ENCODE measurements around the gene WNT3A.
"Not testable (repeated sequence)": the region's sequence is repeated elsewhere in the genome, so short reads cannot be mapped to it uniquely, and the experiment has no call there.

The WNT3A gene

GRCh38 chr1:228006786-228007048 is at the start of gene WNT3A:
WNT3A (plus strand) TSS chr1:228006998; CDS start chr1:228007129, 131 bp downstream.
- DNase-seq = no peak

- no peak for DNase-seq
Observed at GRCh38 chr1:227958617-227959324, 48.0 kb upstream of the WNT3A start.

GRCh38 chr1:227959325-227959860 is 47.4 kb upstream of the WNT3A start:
- DNase-seq = no peak

GRCh38 chr1:227961651-227962466 is 44.9 kb upstream of the WNT3A start:
- no peak for DNase-seq

GRCh38 chr1:227966733-227967132 is 40.1 kb upstream of the WNT3A start:
- not testable (repeated sequence) for DNase-seq

GRCh38 chr1:227967815-227968214 is 39.0 kb upstream of the WNT3A start:
- not testable (repeated sequence) for DNase-seq

- not testable (repeated sequence) for DNase-seq
Observed at GRCh38 chr1:227970076-227970995, 36.5 kb upstream of the WNT3A start.

- not testable (repeated sequence) for DNase-seq
Observed at GRCh38 chr1:227971216-227971615, 35.6 kb upstream of the WNT3A start.

GRCh38 chr1:227971643-227972282 is 35.0 kb upstream of the WNT3A start:
- DNase-seq = not testable (repeated sequence)

GRCh38 chr1:227972283-227972679 is 34.5 kb upstream of the WNT3A start:
- not testable (repeated sequence) for DNase-seq

GRCh38 chr1:227972843-227973374 is 33.9 kb upstream of the WNT3A start:
- DNase-seq = not testable (repeated sequence)

- not testable (repeated sequence) for DNase-seq
Observed at GRCh38 chr1:227973724-227974288, 33.0 kb upstream of the WNT3A start.

- not testable (repeated sequence) for DNase-seq
Observed at GRCh38 chr1:227975583-227976283, 31.1 kb upstream of the WNT3A start.

- no peak for DNase-seq
Observed at GRCh38 chr1:227987181-227987580, 19.6 kb upstream of the WNT3A start.

- DNase-seq = no peak
Observed at GRCh38 chr1:227994632-227995300, 12.0 kb upstream of the WNT3A start.

GRCh38 chr1:227996187-227996950 is 10.4 kb upstream of the WNT3A start:
- DNase-seq = no peak

GRCh38 chr1:227998374-227999055 is 8.3 kb upstream of the WNT3A start:
- no peak for DNase-seq

- peak; percentile 70 for DNase-seq
Observed at GRCh38 chr1:227999056-227999930, 7.5 kb upstream of the WNT3A start.
